IPS-NIHi11 (cell line): ENCODE results near the gene CRY1.

Experiments
- DNase-seq: peaks from one replicate; pipeline ENCODE4 v3.0.0; 2012; ENCODE audit warnings: mixed read lengths, low spot score

The CRY1 gene

DNA sequence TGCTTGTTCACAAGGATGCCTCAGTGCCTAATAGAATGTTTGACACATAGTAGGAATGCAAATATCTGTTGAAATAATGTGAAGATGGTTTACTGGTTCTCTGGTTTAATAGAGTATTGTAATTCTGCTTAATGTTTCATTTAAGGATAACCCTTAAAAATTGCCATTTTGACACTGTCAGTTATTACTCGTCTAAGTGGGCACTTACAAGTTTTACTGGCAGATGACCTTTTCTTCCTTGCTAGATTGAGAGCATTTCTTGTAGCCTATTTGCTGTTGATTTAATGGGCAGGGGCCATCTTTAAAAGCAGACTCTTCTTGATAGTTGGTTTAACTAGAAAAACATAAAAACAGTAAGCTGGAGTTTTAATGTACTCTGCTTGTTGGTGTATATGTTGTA lies 135.8 kb downstream of the CRY1 start:
- no peak for DNase-seq

- DNase-seq = peak; percentile 79
Observed at GRCh38 chr12:106956048-106956578, 137.2 kb downstream of the CRY1 start.

DNA sequence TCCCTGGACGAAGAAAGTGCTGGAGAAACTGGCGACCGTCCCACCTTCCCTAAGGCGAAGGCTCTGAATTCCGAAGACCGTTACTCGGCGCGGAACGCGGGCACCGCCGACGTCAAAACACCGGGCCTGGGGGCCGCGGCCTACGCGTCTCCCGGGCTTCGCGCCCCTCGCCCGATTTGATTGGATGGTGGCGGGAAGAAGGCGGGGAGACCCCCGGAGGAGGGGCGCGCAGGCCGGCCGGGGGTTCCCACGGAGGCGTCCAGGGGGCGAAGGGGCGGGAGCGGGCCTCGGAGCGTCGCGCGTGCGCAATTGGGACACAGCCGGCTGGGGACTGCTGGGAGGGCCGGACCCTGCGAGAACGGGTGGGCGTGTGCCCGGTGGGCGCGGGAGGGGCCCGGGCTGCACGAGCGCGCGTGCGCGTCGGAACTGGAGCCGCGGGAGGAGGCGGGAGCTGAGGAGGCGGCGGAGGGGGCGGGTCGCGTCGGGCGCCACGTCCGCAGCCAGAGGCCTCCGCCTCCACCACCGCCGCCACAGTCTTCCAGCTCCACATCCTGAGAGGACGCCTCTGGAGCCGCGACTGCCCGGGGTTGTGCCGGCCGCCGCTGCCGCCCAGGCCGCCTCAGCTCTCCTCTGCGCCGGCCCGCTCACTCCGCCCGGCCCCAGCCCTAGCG lies 137.8 kb downstream of the CRY1 start, which contains the start of gene TMEM263:
Gene TMEM263 (plus strand): TSS at position 531 of the 671 bp plus-strand sequence. CDS start 11,210 bp downstream, outside the sequence.
- peak; percentile 98 for DNase-seq

GRCh38 chr12:106954462-106955376 lies 138.6 kb downstream of the CRY1 start:
- DNase-seq = peak; percentile 21

GRCh38 chr12:106953352-106954250 lies 139.7 kb downstream of the CRY1 start:
- no peak for DNase-seq

- no peak for DNase-seq
Observed at GRCh38 chr12:106950591-106950990, 142.8 kb downstream of the CRY1 start.

DNA sequence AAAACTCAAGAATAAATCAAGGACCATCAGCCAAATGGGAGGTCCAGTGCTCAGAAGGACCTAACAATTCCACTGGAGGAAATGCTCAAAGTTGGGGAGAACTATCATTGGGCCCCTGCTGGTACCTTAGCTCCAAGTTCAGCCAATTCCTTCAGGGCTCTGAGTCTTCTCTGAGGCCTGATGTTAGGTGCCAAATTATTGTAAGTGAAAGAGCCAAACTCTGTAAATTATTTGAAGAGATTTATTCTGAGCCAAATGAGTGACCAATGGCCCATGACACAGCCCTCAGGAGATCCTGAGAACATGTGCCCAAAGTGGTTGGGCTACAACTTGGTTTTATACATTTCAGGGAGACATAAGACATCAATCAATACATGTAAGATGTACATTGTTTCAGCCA lies 145.9 kb downstream of the CRY1 start:
- DNase-seq = no peak

- DNase-seq = no peak
Observed at GRCh38 chr12:106945261-106945851, 148.0 kb downstream of the CRY1 start.

DNA sequence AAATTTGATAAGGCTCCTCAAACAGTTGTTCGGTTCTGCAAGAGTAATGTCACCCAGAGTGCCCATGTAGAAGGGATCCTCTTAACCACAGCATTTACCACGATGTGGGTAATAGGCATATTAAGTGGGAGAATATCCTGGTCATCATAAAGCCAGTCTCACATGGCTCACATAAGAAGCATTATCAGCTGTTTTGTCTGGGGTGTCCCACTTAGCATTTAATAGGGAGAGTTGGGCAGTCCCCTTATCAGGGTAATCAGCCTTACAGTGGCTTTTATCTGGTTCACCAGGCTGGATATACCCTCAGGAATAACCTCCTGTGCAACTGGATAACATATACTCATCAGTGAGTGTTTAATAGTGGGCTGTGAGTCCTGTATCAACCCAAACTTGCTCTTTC lies 150.6 kb downstream of the CRY1 start:
- DNase-seq = no peak

GRCh38 chr12:106941481-106942156 lies 151.7 kb downstream of the CRY1 start:
- DNase-seq = no peak
